SK-N-SH treated with all-trans-retinoic acid at 6 μM for 48 hours (cell line): ENCODE data around the gene TREML2.

Experiments
- ATAC-seq: fragments of 200-7000 bp; cut with Tn5 transposase; 3 replicates; pipeline ENCODE4 v1.9.1; 2020; ENCODE audit warnings: mild to moderate bottlenecking, moderate library complexity
- ARNTL ChIP-seq: fragments of 450-650 bp; formaldehyde crosslinking; IDR thresholded peaks from 2 replicates; pipeline ENCODE4 v1.5.0; 2020; ENCODE audit warnings: low read depth, mild to moderate bottlenecking, moderate library complexity, borderline replicate concordance
- BACH2 ChIP-seq: fragments of 250-450 bp; sonication (Bioruptor Pico); IDR thresholded peaks from 2 replicates; pipeline ENCODE4 v1.9.0; 2021; ENCODE audit warnings: mild to moderate bottlenecking, borderline replicate concordance
- CREB5 ChIP-seq: fragments of 250-450 bp; sonication (Bioruptor Pico); IDR thresholded peaks from 2 replicates; pipeline ENCODE4 v1.5.1; 2020; ENCODE audit warnings: low read depth, mild to moderate bottlenecking, moderate library complexity
- ESRRG ChIP-seq: fragments of 250-450 bp; sonication (Bioruptor Pico); IDR thresholded peaks from 2 replicates; pipeline ENCODE4 v1.6.1; 2021; ENCODE audit warnings: mild to moderate bottlenecking
- GLIS3 ChIP-seq: fragments of 250-450 bp; sonication (Bioruptor Pico); IDR thresholded peaks from 2 replicates; pipeline ENCODE4 v1.5.0; 2020; ENCODE audit warnings: mild to moderate bottlenecking, moderate library complexity
- OSR1 ChIP-seq: fragments of 250-450 bp; sonication (Bioruptor Pico); IDR thresholded peaks from 2 replicates; pipeline ENCODE4 v1.8.0; 2022; ENCODE audit warnings: moderate library complexity, mild to moderate bottlenecking, inconsistent platforms
- POU6F1 ChIP-seq: fragments of 250-450 bp; sonication (Bioruptor Pico); IDR thresholded peaks from 2 replicates; pipeline ENCODE4 v1.8.0; 2021; ENCODE audit warnings: low read depth, mild to moderate bottlenecking, moderate library complexity, borderline replicate concordance
- PPARA ChIP-seq: fragments of 250-450 bp; sonication (Bioruptor Pico); IDR thresholded peaks from 2 replicates; pipeline ENCODE4 v1.5.0; 2020; ENCODE audit warnings: mild to moderate bottlenecking, borderline replicate concordance
- RARB ChIP-seq: fragments of 250-450 bp; sonication (Bioruptor Pico); IDR thresholded peaks from 2 replicates; pipeline ENCODE4 v1.8.0; 2021; ENCODE audit warnings: mild to moderate bottlenecking, moderate library complexity
- SNAI2 ChIP-seq: fragments of 250-450 bp; sonication (Bioruptor Pico); IDR thresholded peaks from 2 replicates; pipeline ENCODE4 v1.5.0; 2020; ENCODE audit warnings: mild to moderate bottlenecking, moderate library complexity
- TOX ChIP-seq: fragments of 250-450 bp; sonication (Bioruptor Pico); IDR thresholded peaks from 2 replicates; pipeline ENCODE4 v1.8.0; 2021; ENCODE audit warnings: mild to moderate bottlenecking, moderate library complexity, borderline replicate concordance
- TSHZ2 ChIP-seq: fragments of 250-450 bp; sonication (Bioruptor Pico); IDR thresholded peaks from 2 replicates; pipeline ENCODE4 v1.5.0; 2020; ENCODE audit warnings: mild to moderate bottlenecking, moderate library complexity
- ZNF8 ChIP-seq: fragments of 450-650 bp; formaldehyde crosslinking; IDR thresholded peaks from 2 replicates; pipeline ENCODE4 v1.5.0; 2020; ENCODE audit warnings: mild to moderate bottlenecking, moderate library complexity

The TREML2 gene

GRCh38 chr6:41222513-41222912 is 21.6 kb upstream of the TREML2 start (continued):
- TF ChIP-seq TSHZ2 (no peak), PPARA (CRISPR knock-in tag) (no peak)
- TF ChIP-seq, all 23 proteins: peak for 0

- no peak for ATAC-seq
These were observed 21.1 kb upstream of the TREML2 start for GRCh38 chr6:41222045-41222444.

GRCh38 chr6:41216616-41217015 is 15.7 kb upstream of the TREML2 start:
- ATAC-seq: no peak
- TF ChIP-seq RARB (CRISPR knock-in tag) (no peak), CREB5 (no peak), POU6F1 (CRISPR knock-in tag) (no peak), PPARA (CRISPR knock-in tag) (no peak), BACH2 (CRISPR knock-in tag) (no peak), ARNTL (CRISPR knock-in tag) (no peak), GLIS3 (no peak), ESRRG (CRISPR knock-in tag) (no peak)

More at GRCh38 chr6:41222045-41222444, 21.1 kb upstream of the TREML2 start:
- no peak for TF ChIP-seq RARB (CRISPR knock-in tag)
- no peak for TF ChIP-seq GLIS3
- no peak for TF ChIP-seq TSHZ2
- TF ChIP-seq ESRRG (CRISPR knock-in tag): no peak
- no peak for TF ChIP-seq CREB5
- TF ChIP-seq OSR1 (CRISPR knock-in tag): no peak
- TF ChIP-seq, all 23 proteins: peak for 0

- ATAC-seq: no peak
- TF ChIP-seq BACH2 (CRISPR knock-in tag): no peak
- no peak for TF ChIP-seq SNAI2 (CRISPR knock-in tag)
- no peak for TF ChIP-seq TOX (CRISPR knock-in tag)
- TF ChIP-seq ZNF8 (CRISPR knock-in tag): no peak
- no peak for TF ChIP-seq TSHZ2
- TF ChIP-seq CREB5: no peak
These were observed 14.8 kb upstream of the TREML2 start for GRCh38 chr6:41215777-41216176.
